Measurements from ENCODE around the gene MIPOL1.
"Not testable (repeated sequence)": the region's sequence is repeated elsewhere in the genome, so short reads cannot be mapped to it uniquely, and the experiment has no call there.

MIPOL1 gene, protein sequence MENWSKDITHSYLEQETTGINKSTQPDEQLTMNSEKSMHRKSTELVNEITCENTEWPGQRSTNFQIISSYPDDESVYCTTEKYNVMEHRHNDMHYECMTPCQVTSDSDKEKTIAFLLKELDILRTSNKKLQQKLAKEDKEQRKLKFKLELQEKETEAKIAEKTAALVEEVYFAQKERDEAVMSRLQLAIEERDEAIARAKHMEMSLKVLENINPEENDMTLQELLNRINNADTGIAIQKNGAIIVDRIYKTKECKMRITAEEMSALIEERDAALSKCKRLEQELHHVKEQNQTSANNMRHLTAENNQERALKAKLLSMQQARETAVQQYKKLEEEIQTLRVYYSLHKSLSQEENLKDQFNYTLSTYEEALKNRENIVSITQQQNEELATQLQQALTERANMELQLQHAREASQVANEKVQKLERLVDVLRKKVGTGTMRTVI

GRCh38 chr14:37197421-37198272 lies at the start of gene MIPOL1:
MIPOL1 (plus strand) TSS chr14:37197937; CDS start chr14:37247889, 49,952 bp downstream.
- peak; percentile 32 for DNase-seq

- DNase-seq: no peak
Observed at GRCh38 chr14:37150414-37150813, 47.3 kb upstream of the MIPOL1 start.

- DNase-seq: no peak
Observed at GRCh38 chr14:37153005-37153404, 44.7 kb upstream of the MIPOL1 start.

DNA sequence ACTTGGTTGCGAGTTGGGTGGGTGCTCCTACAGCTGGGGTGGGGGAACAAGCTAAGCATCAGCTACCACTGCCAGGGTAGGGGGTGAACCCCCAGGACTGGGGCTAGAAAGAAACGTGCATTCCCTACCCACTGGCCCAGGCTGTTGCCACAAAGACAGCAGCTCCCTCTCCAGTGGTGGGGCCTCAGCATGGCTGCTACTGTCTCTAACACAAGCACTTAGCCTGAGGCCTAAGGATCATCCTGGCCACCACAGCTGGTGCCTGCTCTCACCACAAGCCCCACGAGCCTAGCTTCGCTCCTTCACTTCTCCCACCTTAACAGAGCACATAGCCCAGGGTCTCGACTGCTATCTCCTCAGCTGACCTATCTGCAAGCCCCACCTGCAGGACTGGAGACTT lies 44.3 kb upstream of the MIPOL1 start:
- DNase-seq: no peak

DNA sequence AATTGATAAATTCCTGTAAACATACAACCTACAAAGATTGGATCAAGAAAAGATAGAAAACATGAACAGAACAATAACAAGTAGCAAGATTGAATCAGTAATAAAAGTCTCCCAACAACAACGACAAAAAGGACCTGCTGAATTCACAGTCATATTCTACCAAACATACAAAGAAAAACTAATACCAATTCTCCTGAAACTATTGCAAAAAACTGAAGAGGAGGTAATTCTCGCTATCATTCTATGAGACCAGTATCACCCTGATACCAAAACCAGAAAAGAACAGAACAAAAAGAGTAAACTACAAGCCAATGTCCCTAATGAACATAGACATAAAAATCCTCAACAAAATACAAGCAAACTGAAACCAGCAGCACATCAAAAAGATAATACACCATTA lies 39.8 kb upstream of the MIPOL1 start:
- no peak for DNase-seq

GRCh38 chr14:37162307-37162706 lies 35.4 kb upstream of the MIPOL1 start:
- DNase-seq: not testable (repeated sequence)

DNA sequence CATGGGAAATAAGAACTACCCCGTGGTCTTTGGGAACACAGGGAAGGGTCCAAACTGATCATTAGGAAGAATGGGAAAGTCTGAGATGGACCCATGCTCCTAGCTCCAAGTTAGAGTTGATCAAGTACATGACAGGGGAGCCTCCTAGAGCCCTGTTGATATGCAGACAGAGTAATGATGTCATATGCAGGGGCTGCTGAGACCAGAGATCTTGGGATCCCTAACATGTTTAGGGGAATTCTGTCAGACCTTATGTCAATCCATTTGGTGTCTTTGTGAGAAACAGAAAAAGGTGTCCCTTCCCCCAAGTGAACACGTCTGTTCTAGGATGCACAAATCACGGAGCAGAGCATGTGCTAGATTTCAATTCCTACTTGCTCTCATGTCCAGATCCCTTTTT lies 31.9 kb upstream of the MIPOL1 start:
- no peak for DNase-seq

DNA sequence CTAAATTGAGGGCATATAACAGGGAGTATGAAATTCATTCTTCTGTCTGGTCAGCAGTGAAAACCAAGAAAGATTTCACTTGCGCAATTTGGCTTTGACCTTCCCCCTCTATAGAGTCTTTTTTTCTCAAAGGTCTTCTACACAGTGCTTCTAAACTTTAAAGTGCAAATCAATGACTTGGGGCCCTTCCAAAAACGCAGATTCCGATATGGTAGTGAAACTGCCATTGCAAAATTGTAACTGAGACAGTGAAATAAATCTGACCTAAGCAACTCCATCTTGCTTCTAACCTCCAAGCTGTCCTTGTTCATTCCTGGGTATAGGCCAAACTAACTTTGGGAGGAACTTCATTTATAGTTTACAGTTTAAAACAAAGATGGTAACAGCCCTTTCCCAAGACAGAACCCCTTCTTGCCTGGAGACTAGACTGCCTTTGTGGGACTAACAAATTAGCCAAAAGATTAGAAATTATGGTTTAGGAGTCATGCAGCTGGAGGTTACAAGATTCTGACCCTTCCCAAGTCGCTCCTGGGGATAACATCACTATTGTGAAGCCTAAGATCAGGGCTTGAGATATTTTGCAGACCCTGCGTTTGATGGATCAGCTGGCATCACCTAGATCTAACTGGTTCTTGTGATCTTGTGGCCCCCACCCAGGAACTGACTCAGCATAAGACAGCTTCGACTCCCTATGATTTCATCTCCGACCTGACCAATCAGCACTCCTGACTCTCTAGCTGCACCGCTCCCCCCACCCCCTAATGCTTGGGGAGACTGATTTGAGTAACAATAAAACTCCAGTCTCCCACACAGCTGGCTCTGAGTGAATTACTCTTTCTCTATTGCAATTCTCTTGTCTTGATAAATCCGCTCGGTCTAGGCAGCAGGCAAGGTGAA lies 30.3 kb upstream of the MIPOL1 start:
- DNase-seq: no peak

GRCh38 chr14:37168721-37169120 lies 29.0 kb upstream of the MIPOL1 start:
- DNase-seq: no peak

GRCh38 chr14:37170237-37170636 lies 27.5 kb upstream of the MIPOL1 start:
- DNase-seq: no peak

GRCh38 chr14:37170993-37171392 lies 26.7 kb upstream of the MIPOL1 start:
- no peak for DNase-seq

GRCh38 chr14:37171678-37172023 lies 26.1 kb upstream of the MIPOL1 start:
- DNase-seq: no peak

DNA sequence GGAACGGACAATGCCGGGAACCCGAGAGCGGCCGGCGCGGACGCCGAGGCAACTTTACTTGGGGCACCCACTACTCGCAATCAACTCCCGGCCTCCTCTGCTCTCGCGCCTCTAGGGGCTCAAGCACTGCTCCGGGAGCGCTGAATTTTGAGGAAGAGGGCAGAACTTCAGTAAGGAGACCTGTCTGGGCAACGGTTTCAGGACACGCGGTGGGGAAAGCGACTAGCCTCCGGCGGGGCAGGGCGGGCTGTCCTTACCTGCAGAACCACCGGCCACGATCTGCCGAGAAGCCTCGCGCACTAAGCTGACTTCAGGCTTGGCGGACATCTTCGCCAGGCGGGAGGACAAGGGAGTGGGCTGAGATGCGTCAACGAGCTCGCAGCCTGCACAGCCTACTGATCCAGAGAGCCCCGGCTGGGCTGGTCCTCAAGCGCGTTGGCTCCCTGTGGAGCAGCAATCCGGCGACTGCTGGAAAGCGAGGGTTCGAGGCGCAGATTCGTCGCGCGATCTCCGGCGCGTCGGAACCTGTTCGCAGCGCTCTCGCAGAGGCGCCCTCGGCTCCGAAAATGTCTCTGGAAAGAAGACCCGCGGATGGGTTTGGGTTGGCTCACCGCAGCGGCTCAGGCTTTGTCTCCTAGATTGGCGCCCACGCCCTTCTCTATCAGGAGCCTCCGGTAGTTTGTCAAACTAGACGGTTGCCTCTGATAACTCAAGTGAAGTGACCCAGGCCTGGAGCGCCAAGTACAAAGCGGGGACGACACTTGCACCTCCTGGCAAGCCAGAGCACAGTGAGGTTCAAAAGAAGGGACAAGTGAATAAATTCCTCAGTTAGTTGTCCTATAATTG lies 25.5 kb upstream of the MIPOL1 start, which contains the start of gene SLC25A21:
SLC25A21 (minus strand) TSS at position 583 of the 846 bp plus-strand sequence.
- DNase-seq: peak; percentile 20

DNA sequence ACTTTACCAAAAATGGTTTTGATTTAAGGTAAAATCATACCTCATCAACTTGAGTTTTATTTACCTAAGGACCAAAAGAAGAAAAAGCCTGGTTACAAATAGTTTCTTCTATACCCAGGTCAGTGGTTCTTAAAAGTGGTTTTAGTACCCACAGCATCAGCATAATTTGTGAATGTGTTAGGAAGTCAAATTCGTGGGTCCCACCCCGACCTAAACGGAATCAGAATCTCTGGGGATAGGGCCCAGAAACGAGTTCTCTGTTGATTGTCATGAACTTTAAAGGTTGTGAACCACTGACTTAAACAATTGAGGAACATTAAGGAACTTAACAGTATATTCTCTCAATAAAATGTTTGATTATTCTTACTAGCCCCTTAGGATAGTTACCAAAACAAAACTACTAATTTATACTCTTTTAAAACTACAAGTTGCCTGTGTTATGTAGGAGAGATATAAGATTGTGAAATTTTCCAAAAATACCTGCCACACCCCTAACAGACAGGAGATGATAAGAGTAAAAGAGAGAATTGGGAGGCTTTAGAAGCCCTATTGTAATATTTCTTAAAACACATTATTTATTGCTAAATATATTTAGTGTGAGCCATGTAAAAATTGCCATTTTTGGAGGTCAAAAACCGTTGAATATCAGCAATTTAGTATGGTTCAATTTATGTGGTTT lies 24.7 kb upstream of the MIPOL1 start:
- no peak for DNase-seq

GRCh38 chr14:37179896-37180502 lies 17.7 kb upstream of the MIPOL1 start:
- no peak for DNase-seq

DNA sequence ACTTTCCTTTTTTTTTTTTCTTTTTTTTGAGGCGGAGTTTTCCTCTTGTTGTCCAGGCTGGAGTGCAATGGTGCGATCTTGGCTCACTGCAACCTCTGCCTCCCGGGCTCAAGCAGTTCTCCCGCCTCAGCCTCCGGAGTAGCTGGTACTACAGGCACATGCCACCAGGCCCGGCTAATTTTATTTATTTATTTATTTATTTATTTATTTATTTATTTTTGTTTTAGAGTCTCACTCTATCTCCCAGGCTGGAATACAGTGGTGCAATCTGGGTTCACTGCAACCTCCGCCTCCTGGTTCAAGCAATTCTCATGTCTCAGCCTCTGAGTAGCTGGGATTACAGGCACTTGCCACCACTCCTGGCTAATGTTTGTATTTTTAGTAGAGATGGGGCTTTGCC lies 16.9 kb upstream of the MIPOL1 start:
- not testable (repeated sequence) for DNase-seq

GRCh38 chr14:37181441-37181840 lies 16.3 kb upstream of the MIPOL1 start:
- DNase-seq: no peak

GRCh38 chr14:37184520-37184919 lies 13.2 kb upstream of the MIPOL1 start:
- not testable (repeated sequence) for DNase-seq

- DNase-seq: no peak
Observed at GRCh38 chr14:37185670-37186069, 12.1 kb upstream of the MIPOL1 start.

GRCh38 chr14:37186865-37187264 lies 10.9 kb upstream of the MIPOL1 start:
- no peak for DNase-seq

DNA sequence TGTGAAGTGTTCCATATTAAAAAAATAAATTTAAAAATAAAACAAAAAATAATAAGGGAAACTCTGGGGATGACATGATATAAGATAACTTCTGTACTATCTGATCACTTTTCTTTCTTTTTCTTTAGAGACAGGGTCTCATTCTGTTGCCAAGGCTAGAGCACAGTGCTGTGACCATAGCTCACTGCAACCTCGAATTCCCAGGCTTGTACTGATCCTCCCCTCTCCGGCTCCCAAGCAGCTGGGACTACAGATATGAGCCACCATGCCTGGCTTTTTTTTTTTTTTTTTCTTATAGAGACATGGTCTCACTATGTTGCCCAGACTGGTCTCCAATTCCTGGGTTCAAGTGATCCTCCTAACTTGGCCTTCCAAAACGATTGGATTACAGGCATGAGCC lies 10.4 kb upstream of the MIPOL1 start:
- no peak for DNase-seq
